IMR-90 (cell line): Measurements from ENCODE around the gene ITPK1.

Experiments
- BHLHE40 ChIP-seq: fragments of 150-350 bp; IDR thresholded peaks from 2 replicates; pipeline ENCODE4 v1.6.1; 2016; ENCODE audit warnings: mild to moderate bottlenecking, low read depth, low read length
- CEBPB ChIP-seq: IDR thresholded peaks from 2 replicates; pipeline ENCODE4 v1.6.1; 2012; ENCODE audit warnings: low read depth, low read length, improper control_type of control experiment
- FOS ChIP-seq: fragments of 150-350 bp; IDR thresholded peaks from 2 replicates; pipeline ENCODE4 v1.6.1; 2016; ENCODE audit warnings: low read depth, low read length
- MXI1 ChIP-seq: IDR thresholded peaks from 2 replicates; pipeline ENCODE4 v1.6.1; 2012; ENCODE audit warnings: low read depth, mild to moderate bottlenecking, low read length, moderate library complexity, borderline replicate concordance
- POLR2A ChIP-seq: IDR thresholded peaks from 2 replicates; pipeline ENCODE4 v1.6.1; 2012; ENCODE audit warnings: mild to moderate bottlenecking, low read depth, low read length
- TF ChIP-seq, protein P1 (sequence below): fragments of 150-350 bp; IDR thresholded peaks from 2 replicates; pipeline ENCODE4 v1.6.1; 2017; ENCODE audit warnings: mild to moderate bottlenecking, antibody characterized with exemption, low read length, low read depth
- TF ChIP-seq, protein P2 (sequence below): conservative IDR thresholded peaks from 2 replicates; pipeline ENCODE4 v1.5.1; 2012; ENCODE audit warnings: mild to moderate bottlenecking, low read depth, low read length, improper control_type of control experiment

DNA sequence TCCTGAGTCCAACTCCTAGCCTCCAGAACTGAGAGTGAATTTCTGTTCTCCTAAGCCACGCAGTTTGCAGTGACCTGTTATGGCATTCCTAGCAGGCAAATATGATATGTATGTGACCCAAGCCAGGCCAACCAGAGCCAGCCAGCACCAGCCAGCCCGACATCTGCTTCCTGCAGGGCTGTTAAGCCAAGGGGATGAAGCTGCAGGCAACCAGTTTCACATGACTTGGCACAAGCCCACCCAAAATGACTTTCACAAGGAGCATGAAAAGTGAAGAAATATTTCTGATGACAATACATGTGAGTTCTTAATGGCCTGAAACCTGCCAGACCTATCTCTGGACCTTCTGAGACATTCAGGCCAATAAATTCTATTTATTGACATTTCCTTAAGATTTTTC, 68.1 kb downstream of the ITPK1 start:
- TF ChIP-seq, protein P1, sequence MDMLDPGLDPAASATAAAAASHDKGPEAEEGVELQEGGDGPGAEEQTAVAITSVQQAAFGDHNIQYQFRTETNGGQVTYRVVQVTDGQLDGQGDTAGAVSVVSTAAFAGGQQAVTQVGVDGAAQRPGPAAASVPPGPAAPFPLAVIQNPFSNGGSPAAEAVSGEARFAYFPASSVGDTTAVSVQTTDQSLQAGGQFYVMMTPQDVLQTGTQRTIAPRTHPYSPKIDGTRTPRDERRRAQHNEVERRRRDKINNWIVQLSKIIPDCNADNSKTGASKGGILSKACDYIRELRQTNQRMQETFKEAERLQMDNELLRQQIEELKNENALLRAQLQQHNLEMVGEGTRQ = no peak
- TF ChIP-seq POLR2A = no peak
- TF ChIP-seq, protein P2, sequence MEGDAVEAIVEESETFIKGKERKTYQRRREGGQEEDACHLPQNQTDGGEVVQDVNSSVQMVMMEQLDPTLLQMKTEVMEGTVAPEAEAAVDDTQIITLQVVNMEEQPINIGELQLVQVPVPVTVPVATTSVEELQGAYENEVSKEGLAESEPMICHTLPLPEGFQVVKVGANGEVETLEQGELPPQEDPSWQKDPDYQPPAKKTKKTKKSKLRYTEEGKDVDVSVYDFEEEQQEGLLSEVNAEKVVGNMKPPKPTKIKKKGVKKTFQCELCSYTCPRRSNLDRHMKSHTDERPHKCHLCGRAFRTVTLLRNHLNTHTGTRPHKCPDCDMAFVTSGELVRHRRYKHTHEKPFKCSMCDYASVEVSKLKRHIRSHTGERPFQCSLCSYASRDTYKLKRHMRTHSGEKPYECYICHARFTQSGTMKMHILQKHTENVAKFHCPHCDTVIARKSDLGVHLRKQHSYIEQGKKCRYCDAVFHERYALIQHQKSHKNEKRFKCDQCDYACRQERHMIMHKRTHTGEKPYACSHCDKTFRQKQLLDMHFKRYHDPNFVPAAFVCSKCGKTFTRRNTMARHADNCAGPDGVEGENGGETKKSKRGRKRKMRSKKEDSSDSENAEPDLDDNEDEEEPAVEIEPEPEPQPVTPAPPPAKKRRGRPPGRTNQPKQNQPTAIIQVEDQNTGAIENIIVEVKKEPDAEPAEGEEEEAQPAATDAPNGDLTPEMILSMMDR = no peak
- TF ChIP-seq CEBPB = no peak
- no peak for TF ChIP-seq BHLHE40
- TF ChIP-seq FOS = no peak
- TF ChIP-seq MXI1 = no peak
